ENCODE results near the gene SELENOV.

Gene SELENOV

GRCh38 chr19:39566064-39566463 lies 51.1 kb downstream of the SELENOV start:
- Histone ChIP-seq H3K9ac (no peak overlapping the region), H4K20me1 (no peaks in the 10 kb centered on the region), H3K27ac (no peak overlapping the region), H3K27me3 (no peaks in the 10 kb centered on the region), H3K9me3 (replicated peaks in 1 of 11) (no peaks in the 10 kb centered on the region), H3K4me3 (no peak overlapping the region), H3K4me1 (no peaks in the 10 kb centered on the region), H3K4me2 (no peak overlapping the region), H3K36me3 (no peaks in the 10 kb centered on the region)
- TF ChIP-seq Cebpa-rat (IDR thresholded peaks at IDR 0.05), result no peak

GRCh38 chr19:39568604-39569003 lies 53.7 kb downstream of the SELENOV start:
- Histone ChIP-seq H3K4me2 (no peak overlapping the region), H3K9ac (no peak overlapping the region), H3K4me3 (no peak overlapping the region), H3K27me3 (no peaks in the 10 kb centered on the region), H3K36me3 (no peaks in the 10 kb centered on the region), H3K4me1 (no peaks in the 10 kb centered on the region), H3K27ac (no peak overlapping the region), H4K20me1 (no peaks in the 10 kb centered on the region), H3K9me3 (replicated peaks in 1 of 11) (peaks cover 0 to 14% (median 0%) of the 10 kb centered on the region in 11 experiments; a peak in 5 of 22 replicates)
- TF ChIP-seq Cebpa-rat (IDR thresholded peaks at IDR 0.05), result no peak
